Natural killer cell (primary cell): ENCODE measurements around the gene PLA2G2F. TPM values are rescaled to one million over a fixed set of nuclear protein-coding genes. Genes with fewer than 3 reads are reported as not detected.
A peak's percentile ranks its signal among the peaks of the same experiment; 100 is the strongest.

Experiments
- ATAC-seq, 3 donors: fragments of 150-1000 bp in 2 of 3; fragments of 200-7000 bp in 1 of 3; cut with Tn5 transposase; 1 replicate in 1 of 3; 2 replicates in 2 of 3; pipeline ENCODE4 v1.10.0; 2021; ENCODE audit warnings: mild to moderate bottlenecking in 2 of 3, moderate library complexity in 2 of 3
- DNase-seq, 2 donors: peaks; one replicate each; pipeline versions ENCODE4 v3.0.0 to v3.0.0-alpha.2; 2013 to 2021; ENCODE audit warnings: mixed read lengths in 1 of 2
- H3K27ac ChIP-seq: one replicate; pipeline ENCODE4 v1.5.1; 2013; ENCODE audit warnings: mild to moderate bottlenecking, low read length
- H3K27me3 ChIP-seq: one replicate; pipeline ENCODE4 v1.6.1; 2013; ENCODE audit warnings: low read length; ENCODE audit not compliant: control insufficient read depth, insufficient read depth
- H3K36me3 ChIP-seq: one replicate; pipeline ENCODE4 v1.6.1; 2013; ENCODE audit warnings: low read length; ENCODE audit not compliant: control insufficient read depth, insufficient read depth
- H3K4me1 ChIP-seq: one replicate; pipeline ENCODE4 v1.6.1; 2013; ENCODE audit warnings: low read length; ENCODE audit not compliant: control insufficient read depth, insufficient read depth
- H3K4me3 ChIP-seq: one replicate; pipeline ENCODE4 v1.5.1; 2013; ENCODE audit warnings: low read length
- H3K9me3 ChIP-seq: one replicate; pipeline ENCODE4 v1.6.1; 2013; ENCODE audit warnings: low read length; ENCODE audit not compliant: control insufficient read depth, insufficient read depth
- H3K27ac Mint-ChIP-seq, 2 donors: one replicate each; pipeline ENCODE4 v1.8.0; 2022; ENCODE audit warnings: mild to moderate bottlenecking in 2 of 2, mixed read lengths in 2 of 2, moderate library complexity in 1 of 2
- H3K27me3 Mint-ChIP-seq, 2 donors: one replicate each; pipeline ENCODE4 v1.8.0; 2022; ENCODE audit warnings: low read depth in 2 of 2, mixed read lengths in 2 of 2
- H3K36me3 Mint-ChIP-seq: one replicate; pipeline ENCODE4 v1.8.0; 2022; ENCODE audit warnings: mixed read lengths
- H3K4me1 Mint-ChIP-seq, 2 donors: one replicate each; pipeline ENCODE4 v1.8.0; 2022; ENCODE audit warnings: mixed read lengths in 2 of 2
- H3K4me3 Mint-ChIP-seq: one replicate; pipeline ENCODE4 v1.8.0; 2022; ENCODE audit warnings: mild to moderate bottlenecking, moderate library complexity, mixed read lengths
- H3K9me3 Mint-ChIP-seq, 2 donors: one replicate each; pipeline ENCODE4 v1.8.0; 2022; ENCODE audit warnings: mixed read lengths in 2 of 2
- CTCF ChIP-seq: fragments of 200-600 bp; IDR thresholded peaks from one replicate; pipeline ENCODE4 v1.8.0; 2022; ENCODE audit warnings: antibody characterized with exemption
- WGBS: methylation state at CpG from one replicate; pipeline ENCODE4 v1.1.7; 2013; ENCODE audit warnings: missing lambda C conversion rate; ENCODE audit not compliant: insufficient coverage; 5-methylcytosine and 5-hydroxymethylcytosine counted together
- intact Hi-C: fragments of 100-400 bp; cut with micrococcal nuclease; formaldehyde crosslinking; loops from one replicate; pipeline ENCODE4 v1.14.2; 2022
- total RNA-seq, 4 donors: library from RNA; stranded (reverse); fragments of 120-200 nt in 1 of 4; gene quantifications; one replicate each; pipeline versions ENCODE4 v1.2.3 to v1.2.4, GENCODE V29; 2013 to 2022

The PLA2G2F gene
- total RNA-seq, 3 donors from 2014 or later (not counting 1 experiment from before 2014, with no cell fraction given) = not detected

- H3K4me3 ChIP-seq = no peak overlapping the region
- no peaks in the 10 kb centered on the region for H3K9me3 ChIP-seq
- peaks cover 5 to 12% of the 10 kb centered on the region in 2 donors for H3K27me3 Mint-ChIP-seq
- H3K36me3 Mint-ChIP-seq = no peaks in the 10 kb centered on the region
- no peak overlapping the region for H3K27ac Mint-ChIP-seq
- H3K27ac ChIP-seq = no peak overlapping the region
- DNase-seq (no peak), ATAC-seq (no peak)
- H3K4me1 Mint-ChIP-seq = peaks cover 0 to 11% of the 10 kb centered on the region in 2 donors
- H3K9me3 Mint-ChIP-seq = no peaks in the 10 kb centered on the region
- H3K4me1 ChIP-seq = peaks cover 18% of the 10 kb centered on the region
- no peak for TF ChIP-seq CTCF
- H3K36me3 ChIP-seq = no peaks in the 10 kb centered on the region
- no peak overlapping the region for H3K4me3 Mint-ChIP-seq
- WGBS = 95% methylated on average over 12 of the region's 12 CpGs
- intact Hi-C loops = no loop called here
- H3K27me3 ChIP-seq = no peaks in the 10 kb centered on the region
These were observed 33.0 kb downstream of the PLA2G2F start for GRCh38 chr1:20172033-20172590.

- Mint-ChIP-seq H3K36me3 (no peaks in the 10 kb centered on the region), H3K4me1 (peaks cover 0 to 13% of the 10 kb centered on the region in 2 donors), H3K9me3 (peaks cover 5 to 6% of the 10 kb centered on the region in 2 donors), H3K27ac (no peak overlapping the region), H3K27me3 (no peaks in the 10 kb centered on the region), H3K4me3 (no peak overlapping the region)
- Histone ChIP-seq H3K4me3 (no peak overlapping the region), H3K4me1 (peaks cover 18% of the 10 kb centered on the region), H3K9me3 (no peaks in the 10 kb centered on the region), H3K36me3 (no peaks in the 10 kb centered on the region), H3K27me3 (no peaks in the 10 kb centered on the region), H3K27ac (no peak overlapping the region)
- no peak for DNase-seq
- no peak for TF ChIP-seq CTCF
- intact Hi-C loops = no loop called here
- ATAC-seq = no peak
- WGBS = 61% methylated on average over 8 of the region's 9 CpGs
These were observed 36.0 kb downstream of the PLA2G2F start for GRCh38 chr1:20174937-20175666.

GRCh38 chr1:20178634-20179370 lies 39.7 kb downstream of the PLA2G2F start:
- DNase-seq (no peak), ATAC-seq (no peak)
- Histone ChIP-seq H3K27ac (no peak overlapping the region), H3K36me3 (no peaks in the 10 kb centered on the region), H3K9me3 (no peaks in the 10 kb centered on the region), H3K4me3 (no peak overlapping the region), H3K4me1 (no peaks in the 10 kb centered on the region), H3K27me3 (no peaks in the 10 kb centered on the region)
- no peak for TF ChIP-seq CTCF
- H3K4me1 Mint-ChIP-seq = peaks cover 0 to 10% of the 10 kb centered on the region in 2 donors
- 83% methylated on average over 13 of the region's 13 CpGs for whole genome bisulfite sequencing
- H3K27ac Mint-ChIP-seq = peak overlapping the region in 1 of 2 donors; percentile 34
- no peak overlapping the region for H3K4me3 Mint-ChIP-seq
- H3K9me3 Mint-ChIP-seq = peaks cover 5 to 6% of the 10 kb centered on the region in 2 donors
- no peaks in the 10 kb centered on the region for H3K36me3 Mint-ChIP-seq
- H3K27me3 Mint-ChIP-seq = no peaks in the 10 kb centered on the region
- intact Hi-C loops = no loop called here
